Thyroid gland (tissue), 4 donors: ENCODE results near the gene CDC34. TPM values are rescaled to one million over a fixed set of nuclear protein-coding genes. Genes with fewer than 3 reads are reported as not detected.

ENCODE experiments used
- DNase-seq, 2 donors: peaks; one replicate each; pipeline ENCODE4 v3.0.0-alpha.2; 2019
- H3K27ac ChIP-seq, 3 donors: fragments of 200-600 bp; sonication (generic); 1 replicate in 2 of 3; 2 replicates in 1 of 3; pipeline ENCODE4 v1.5.1; 2016 to 2019; ENCODE audit warnings: mild to moderate bottlenecking in 1 of 3, moderate library complexity in 1 of 3
- H3K27me3 ChIP-seq: fragments of 200-600 bp; sonication (generic); one replicate; pipeline ENCODE4 v1.5.1; 2019
- H3K36me3 ChIP-seq, 2 donors: fragments of 200-600 bp; sonication (generic); one replicate each; pipeline ENCODE4 v1.5.1; 2016 to 2019
- H3K4me1 ChIP-seq, 2 donors: fragments of 200-600 bp; sonication (generic); one replicate each; pipeline ENCODE4 v1.5.1; 2017 to 2019
- H3K4me3 ChIP-seq, 3 donors: fragments of 200-600 bp; sonication (generic); replicated peaks in 1 of 3; 1 replicate in 2 of 3; 2 replicates in 1 of 3; pipeline ENCODE4 v1.5.1; 2016; ENCODE audit warnings: mild to moderate bottlenecking in 1 of 3
- H3K9me3 ChIP-seq: fragments of 200-600 bp; sonication (generic); one replicate; pipeline ENCODE4 v1.5.1; 2017
- CTCF ChIP-seq, 6 experiments: fragments of 200-600 bp in 3 of 6; fragments of 450-650 bp in 3 of 6; sonication (generic) in 3 of 6; IDR thresholded peaks; one replicate each; pipeline ENCODE4 v1.5.1; 2016 to 2019; ENCODE audit warnings: antibody characterized with exemption in 6 of 6, mild to moderate bottlenecking in 2 of 6, inconsistent platforms in 1 of 6, moderate library complexity in 1 of 6
- POLR2A ChIP-seq, 2 donors: fragments of 450-650 bp; IDR thresholded peaks; one replicate each; pipeline ENCODE4 v1.6.1; 2017; ENCODE audit warnings: antibody characterized with exemption in 2 of 2, mild to moderate bottlenecking in 2 of 2, moderate library complexity in 1 of 2
- WGBS, 2 donors: methylation state at CpG; one replicate each; pipeline ENCODE4 v1.1.5; 2017; 5-methylcytosine and 5-hydroxymethylcytosine counted together
- intact Hi-C: fragments of 100-400 bp; cut with DNase I; formaldehyde crosslinking; loops from one replicate; pipeline ENCODE4 v1.15.1; 2023
- total RNA-seq, 4 donors: library from RNA; depleted of rRNA; stranded (reverse); fragments of >200 nt; gene quantifications; one replicate each; pipeline ENCODE4 v1.2.3, GENCODE V29; 2016

The CDC34 gene
- total RNA-seq, 4 donors from 2014 or later: 44.8 to 64.7 (median 48.2) TPM

GRCh38 chr19:497869-498510 lies 33.6 kb upstream of the CDC34 start:
- no peak for TF ChIP-seq CTCF (IDR thresholded peaks at IDR 0.05)
- TF ChIP-seq POLR2A (IDR thresholded peaks at IDR 0.05): no peak
- 8 to 14% methylated on average over 13 to 24 of the region's 50 CpGs for WGBS, 2 donors
- Histone ChIP-seq H3K4me3 (no peak overlapping the region), H3K36me3 (no peaks in the 10 kb centered on the region), H3K9me3 (no peaks in the 10 kb centered on the region), H3K27me3 (peaks cover 26% of the 10 kb centered on the region), H3K4me1 (peaks cover 0 to 11% of the 10 kb centered on the region in 2 donors), H3K27ac (no peak overlapping the region)
- no peak for DNase-seq
- intact Hi-C loops: no loop called here

- intact Hi-C loops: no loop called here
- H3K36me3 ChIP-seq: no peaks in the 10 kb centered on the region
- DNase-seq: no peak
- peaks cover 0 to 11% of the 10 kb centered on the region in 2 donors for H3K4me1 ChIP-seq
- H3K27me3 ChIP-seq: peaks cover 26% of the 10 kb centered on the region
- H3K27ac ChIP-seq: no peak overlapping the region
- WGBS, 2 donors: 15 to 18% methylated on average over 4 of the region's 26 CpGs
- no peak overlapping the region for H3K4me3 ChIP-seq
- H3K9me3 ChIP-seq: no peaks in the 10 kb centered on the region
- TF ChIP-seq POLR2A (IDR thresholded peaks at IDR 0.05) (no peak), CTCF (IDR thresholded peaks at IDR 0.05) (no peak)
Measured at GRCh38 chr19:498511-498891, 33.1 kb upstream of the CDC34 start.

- intact Hi-C loops: no loop called here
- Histone ChIP-seq H3K27ac (no peak overlapping the region), H3K4me1 (peaks cover 0 to 11% of the 10 kb centered on the region in 2 donors), H3K27me3 (peaks cover 26% of the 10 kb centered on the region), H3K9me3 (no peaks in the 10 kb centered on the region), H3K4me3 (no peak overlapping the region), H3K36me3 (no peaks in the 10 kb centered on the region)
- TF ChIP-seq CTCF (IDR thresholded peaks at IDR 0.05) (no peak), POLR2A (IDR thresholded peaks at IDR 0.05) (no peak)
- no peak for DNase-seq
- 75 to 79% methylated on average over 28 to 31 of the region's 31 CpGs for WGBS, 2 donors
Measured at GRCh38 chr19:498977-499623, 32.5 kb upstream of the CDC34 start.

- intact Hi-C loops: no loop called here
- no peak for DNase-seq
- Histone ChIP-seq H3K4me3 (no peak overlapping the region), H3K36me3 (no peaks in the 10 kb centered on the region), H3K27ac (no peak overlapping the region), H3K4me1 (peaks cover 5 to 16% of the 10 kb centered on the region in 2 donors), H3K27me3 (peaks cover 19% of the 10 kb centered on the region), H3K9me3 (no peaks in the 10 kb centered on the region)
- 77 to 89% methylated on average over 13 to 17 of the region's 17 CpGs for WGBS, 2 donors
- TF ChIP-seq CTCF (IDR thresholded peaks at IDR 0.05): no peak
- no peak for TF ChIP-seq POLR2A (IDR thresholded peaks at IDR 0.05)
Measured at GRCh38 chr19:501646-502045, 29.9 kb upstream of the CDC34 start.

- WGBS, 2 donors: 87 to 90% methylated on average over 7 to 11 of the region's 14 CpGs
- no peak for DNase-seq
- intact Hi-C loops: no loop called here
Measured at GRCh38 chr19:504616-505015, 26.9 kb upstream of the CDC34 start.

More at GRCh38 chr19:504616-505015, 26.9 kb upstream of the CDC34 start:
- Histone ChIP-seq H3K9me3 (no peaks in the 10 kb centered on the region), H3K27me3 (no peaks in the 10 kb centered on the region), H3K4me3 (no peak overlapping the region), H3K36me3 (no peaks in the 10 kb centered on the region), H3K27ac (no peak overlapping the region), H3K4me1 (peaks cover 14 to 16% of the 10 kb centered on the region in 2 donors)
- no peak for TF ChIP-seq CTCF (IDR thresholded peaks at IDR 0.05)
- TF ChIP-seq POLR2A (IDR thresholded peaks at IDR 0.05): no peak
